Breast epithelium (tissue), 4 donors: ENCODE data around the gene FGF2. TPM values are rescaled to one million over a fixed set of nuclear protein-coding genes. Genes with fewer than 3 reads are reported as not detected.

Experiments used
- DNase-seq, 2 donors: peaks; one replicate each; pipeline ENCODE4 v3.0.0-alpha.2; 2019; ENCODE audit warnings: low spot score in 2 of 2
- H3K27ac ChIP-seq, 2 donors: fragments of 200-600 bp; sonication (generic) in 1 of 2; one replicate each; pipeline ENCODE4 v1.5.1; 2016 to 2019; ENCODE audit warnings: mild to moderate bottlenecking in 1 of 2
- H3K27me3 ChIP-seq, 2 donors: fragments of 200-600 bp; sonication (generic) in 1 of 2; one replicate each; pipeline versions ENCODE4 v1.5.1 to v1.6.0; 2017 to 2019; ENCODE audit warnings: control low read depth in 1 of 2, mild to moderate bottlenecking in 1 of 2
- H3K36me3 ChIP-seq: fragments of 200-600 bp; one replicate; pipeline ENCODE4 v1.5.1; 2019
- H3K4me1 ChIP-seq, 2 donors: fragments of 200-600 bp; sonication (generic); one replicate each; pipeline ENCODE4 v1.5.1; 2016 to 2019; ENCODE audit warnings: control low read depth in 1 of 2
- H3K4me3 ChIP-seq, 3 donors: fragments of 200-600 bp; sonication (generic); 1 replicate in 2 of 3; 2 replicates in 1 of 3; pipeline ENCODE4 v1.5.1; 2016 to 2019; ENCODE audit warnings: mild to moderate bottlenecking in 3 of 3, moderate library complexity in 2 of 3
- H3K9me3 ChIP-seq, 2 donors: fragments of 200-600 bp; sonication (generic) in 1 of 2; one replicate each; pipeline ENCODE4 v1.5.1; 2016 to 2019; ENCODE audit warnings: control low read depth in 1 of 2
- CTCF ChIP-seq, 3 donors: fragments of 450-650 bp; IDR thresholded peaks; one replicate each; pipeline ENCODE4 v1.5.1; 2016 to 2017; ENCODE audit warnings: antibody characterized with exemption in 3 of 3, mild to moderate bottlenecking in 3 of 3, moderate library complexity in 3 of 3
- POLR2A ChIP-seq: fragments of 450-650 bp; IDR thresholded peaks from one replicate; pipeline ENCODE4 v1.6.1; 2016; ENCODE audit warnings: antibody characterized with exemption, mild to moderate bottlenecking, moderate library complexity
- POLR2AphosphoS5 ChIP-seq, 3 donors: sonication (generic); formaldehyde crosslinking; IDR thresholded peaks; one replicate each; pipeline ENCODE4 v1.6.1; 2017; ENCODE audit warnings: antibody characterized with exemption in 3 of 3
- intact Hi-C: fragments of 100-400 bp; cut with DNase I; formaldehyde crosslinking; loops from one replicate; pipeline ENCODE4 v1.15.1; 2023; ENCODE audit warnings: low total_unique reads
- total RNA-seq, 3 donors: library from RNA; depleted of rRNA; stranded (reverse); fragments of >200 nt; gene quantifications; one replicate each; pipeline ENCODE4 v1.1.0, GENCODE V29; 2016

FGF2 gene
- total RNA-seq, 3 donors from 2014 or later = 21.6 to 53.6 (median 33.0) TPM

DNA sequence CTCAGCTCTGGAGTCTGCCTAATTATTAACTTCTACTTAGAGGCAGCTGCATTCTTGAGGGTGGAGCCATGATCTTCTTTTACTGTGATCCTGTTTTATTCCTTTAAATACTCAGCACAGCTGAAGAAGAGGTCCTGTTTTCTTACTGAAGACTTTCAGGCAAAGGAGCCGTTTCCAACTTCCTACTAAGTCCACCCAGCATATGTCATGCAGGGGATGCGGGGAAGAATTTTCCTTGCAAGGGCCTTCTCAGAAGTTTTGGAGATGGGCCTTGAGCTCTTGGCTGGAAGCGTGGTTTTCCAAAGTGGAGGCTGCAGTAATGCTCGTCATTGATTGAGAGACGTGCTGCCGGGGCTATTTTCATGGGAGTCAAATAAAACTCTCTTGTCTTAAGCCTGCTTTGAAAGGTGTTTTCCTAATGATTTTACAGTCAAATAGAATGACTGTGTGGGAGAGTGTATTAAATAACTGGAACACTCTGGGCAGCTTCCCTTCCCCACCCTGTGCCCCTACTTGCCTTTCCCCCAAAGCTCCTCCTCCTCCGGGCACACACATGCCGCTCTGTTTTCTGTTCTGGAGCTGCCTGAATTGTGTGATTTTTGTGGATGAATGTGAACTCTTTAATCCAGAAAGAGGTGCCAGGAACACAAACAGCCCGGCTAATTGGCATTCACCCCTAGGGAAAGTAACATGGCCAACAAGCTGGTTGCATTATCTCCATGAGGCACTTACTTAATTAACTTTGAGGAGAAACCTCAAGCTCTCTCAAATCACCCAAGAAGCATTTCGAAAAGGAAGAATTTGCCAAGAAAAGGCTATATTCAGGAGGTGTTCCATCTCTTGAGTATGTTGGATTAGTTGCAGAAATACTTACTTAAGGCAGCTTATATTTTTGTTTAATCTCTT lies 28.1 kb downstream of the FGF2 start:
- H3K27ac ChIP-seq = peak overlapping the region; percentile 75 to 89

GRCh38 chr4:122855353-122855890 lies 28.8 kb downstream of the FGF2 start:
- TF ChIP-seq POLR2AphosphoS5 (IDR thresholded peaks at IDR 0.05) (no peak), POLR2A (no peak), CTCF (IDR thresholded peaks at IDR 0.05) (no peak)
- Histone ChIP-seq H3K4me1 (peaks cover 4 to 10% of the 10 kb centered on the region in 2 donors), H3K27ac (peak overlapping the region; percentile 75 to 89), H3K9me3 (no peaks in the 10 kb centered on the region), H3K27me3 (no peaks in the 10 kb centered on the region), H3K4me3 (peak overlapping the region in 1 of 3 donors; percentile 52), H3K36me3 (no peaks in the 10 kb centered on the region)
- DNase-seq = no peak
- intact Hi-C loops = no loop called here

More for the DNA sequence above, 28.1 kb downstream of the FGF2 start:
- peaks cover 4 to 11% of the 10 kb centered on the region in 2 donors for H3K4me1 ChIP-seq
- DNase-seq = peak in 1 of 2 donors; percentile 82
- intact Hi-C loops = no loop called here
- no peaks in the 10 kb centered on the region for H3K9me3 ChIP-seq
- H3K27me3 ChIP-seq = no peaks in the 10 kb centered on the region
- no peaks in the 10 kb centered on the region for H3K36me3 ChIP-seq
- no peak for TF ChIP-seq CTCF (IDR thresholded peaks at IDR 0.05)
- no peak for TF ChIP-seq POLR2AphosphoS5 (IDR thresholded peaks at IDR 0.05)
- TF ChIP-seq POLR2A = no peak
- H3K4me3 ChIP-seq = peak overlapping the region in 2 of 3 donors; percentile 20 to 52

- Histone ChIP-seq H3K4me1 (peaks cover 4 to 7% of the 10 kb centered on the region in 2 donors), H3K9me3 (no peaks in the 10 kb centered on the region), H3K27me3 (no peaks in the 10 kb centered on the region), H3K36me3 (no peaks in the 10 kb centered on the region), H3K4me3 (no peak overlapping the region), H3K27ac (peak overlapping the region; percentile 52 to 56)
- TF ChIP-seq POLR2A = no peak
- intact Hi-C loops = no loop called here
- DNase-seq = no peak
These were observed 30.5 kb downstream of the FGF2 start for GRCh38 chr4:122857160-122857559.

GRCh38 chr4:122858705-122859104 lies 32.1 kb downstream of the FGF2 start:
- Histone ChIP-seq H3K4me1 (peaks cover 4 to 7% of the 10 kb centered on the region in 2 donors), H3K4me3 (no peak overlapping the region), H3K36me3 (no peaks in the 10 kb centered on the region), H3K27ac (peak overlapping the region; percentile 14 to 52), H3K9me3 (no peaks in the 10 kb centered on the region), H3K27me3 (no peaks in the 10 kb centered on the region)
- no peak for DNase-seq
- TF ChIP-seq POLR2AphosphoS5 (IDR thresholded peaks at IDR 0.05) = no peak
- TF ChIP-seq POLR2A = no peak
- TF ChIP-seq CTCF (IDR thresholded peaks at IDR 0.05) = no peak
- intact Hi-C loops = no loop called here

DNA sequence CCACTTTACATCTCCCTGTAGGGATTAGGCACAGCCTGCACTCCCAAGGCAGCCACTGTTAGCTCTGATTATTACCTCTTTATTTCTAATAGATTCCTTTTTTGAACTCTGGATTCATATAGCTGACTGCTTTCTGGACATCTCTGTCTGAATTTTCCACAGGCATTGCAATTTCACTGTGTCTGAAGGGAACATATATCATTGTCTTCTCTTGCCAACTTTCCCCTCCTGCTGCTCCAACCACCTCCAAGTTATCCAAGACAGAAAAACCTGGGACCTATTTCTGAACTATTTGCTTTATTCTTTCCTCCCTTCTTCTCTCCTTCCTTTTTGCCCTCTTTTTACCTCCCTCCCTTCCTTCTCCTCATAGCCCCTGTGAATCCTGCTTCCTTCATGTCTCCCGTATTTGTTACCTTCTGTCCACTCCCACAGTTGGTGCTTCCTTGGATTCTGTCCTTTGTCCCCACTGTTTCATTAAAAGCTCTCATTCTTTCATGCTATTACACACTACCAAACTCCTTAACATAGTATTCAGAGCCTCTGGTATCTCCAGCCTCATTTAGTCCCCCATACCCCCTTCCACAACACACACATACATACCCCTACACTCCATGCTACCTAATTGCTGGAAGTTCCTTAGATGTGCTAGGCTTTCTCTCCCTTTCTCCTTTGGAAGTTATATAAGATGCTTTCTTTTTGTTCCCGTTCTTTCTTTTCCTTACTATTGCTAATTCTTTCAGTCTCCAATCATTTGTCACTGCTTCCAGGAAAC lies 34.7 kb downstream of the FGF2 start:
- intact Hi-C loops = no loop called here
- Histone ChIP-seq H3K4me1 (peaks cover 0 to 7% of the 10 kb centered on the region in 2 donors), H3K36me3 (no peaks in the 10 kb centered on the region), H3K27ac (peak overlapping the region in 1 of 2 donors; percentile 34), H3K4me3 (no peak overlapping the region), H3K9me3 (no peaks in the 10 kb centered on the region), H3K27me3 (no peaks in the 10 kb centered on the region)
- no peak for DNase-seq
- no peak for TF ChIP-seq POLR2A
- TF ChIP-seq POLR2AphosphoS5 (IDR thresholded peaks at IDR 0.05) = no peak
- TF ChIP-seq CTCF (IDR thresholded peaks at IDR 0.05) = no peak
